PC-9 (cell line): ENCODE data around the gene ECE1. TPM values are rescaled to one million over a fixed set of nuclear protein-coding genes. Genes with fewer than 3 reads are reported as not detected.

Experiments used
- BruUV-seq: library from RNA; stranded (reverse); fragments of 400-500 nt; replicated peaks from 2 replicates; lab custom pipeline; 2021; lab: Mats Ljungman, UMichigan
- CTCF ChIA-PET: fragments of 300-600 bp; sonication (Branson Sonifier 250); formaldehyde crosslinking; loops from one replicate; lab custom pipeline; 2022; ENCODE audit warnings: antibody characterized with exemption; lab: Charles Lee
- POLR2A ChIA-PET: fragments of 300-600 bp; sonication (Branson Sonifier 250); formaldehyde crosslinking; loops from one replicate; lab custom pipeline; 2022; ENCODE audit warnings: antibody characterized with exemption; ENCODE audit not compliant: unreplicated experiment; lab: Charles Lee
- DNase-seq, 2 experiments: peaks; one replicate each; pipeline versions ENCODE4 v3.0.0 to v3.0.0-alpha.2; 2015 to 2022; ENCODE audit warnings: mixed read lengths in 1 of 2
- H2AFZ ChIP-seq: fragments of 200-600 bp; sonication (generic); 2 replicates; pipeline ENCODE4 v1.8.1; 2017; ENCODE audit warnings: antibody characterized with exemption
- H3F3A ChIP-seq: fragments of 200-600 bp; sonication (generic); 2 replicates; pipeline ENCODE4 v1.8.1; 2017; ENCODE audit warnings: antibody characterized with exemption, mild to moderate bottlenecking, low read depth; ENCODE audit not compliant: insufficient read depth
- H3K27ac ChIP-seq: fragments of 200-600 bp; sonication (generic); 2 replicates; pipeline ENCODE4 v1.6.1; 2016; ENCODE audit warnings: mixed run types
- H3K27me3 ChIP-seq: fragments of 200-600 bp; sonication (generic); 2 replicates; pipeline ENCODE4 v1.6.1; 2016; ENCODE audit warnings: low read depth, mixed run types; ENCODE audit not compliant: insufficient read depth
- H3K36me3 ChIP-seq: fragments of 200-600 bp; sonication (generic); 2 replicates; pipeline ENCODE4 v1.6.1; 2016; ENCODE audit warnings: low read depth, mixed run types
- H3K4me1 ChIP-seq: fragments of 200-600 bp; sonication (generic); replicated peaks from 2 replicates; pipeline ENCODE4 v1.6.1; 2016; ENCODE audit warnings: mixed run types; ENCODE audit not compliant: insufficient read depth
- H3K4me2 ChIP-seq: fragments of 200-600 bp; sonication (generic); 2 replicates; pipeline ENCODE4 v1.6.1; 2017; ENCODE audit warnings: mixed run types
- H3K4me3 ChIP-seq: fragments of 200-600 bp; sonication (generic); 2 replicates; pipeline ENCODE4 v1.6.1; 2016; ENCODE audit warnings: mixed run types
- H3K79me2 ChIP-seq: fragments of 200-600 bp; sonication (generic); 2 replicates; pipeline ENCODE4 v1.6.1; 2017; ENCODE audit warnings: low read depth, mixed run types
- H3K9me2 ChIP-seq: fragments of 200-600 bp; sonication (generic); 2 replicates; pipeline ENCODE4 v1.8.1; 2017; ENCODE audit warnings: mild to moderate bottlenecking; ENCODE audit not compliant: insufficient read depth
- H3K9me3 ChIP-seq: fragments of 200-600 bp; sonication (generic); 2 replicates; pipeline ENCODE4 v1.8.1; 2016; ENCODE audit warnings: low read depth; ENCODE audit not compliant: insufficient read depth
- H4K20me1 ChIP-seq: fragments of 200-600 bp; sonication (generic); 2 replicates; pipeline ENCODE4 v1.8.1; 2017; ENCODE audit not compliant: insufficient read depth
- CTCF ChIP-seq: fragments of 200-600 bp; sonication (generic); conservative IDR thresholded peaks from 2 replicates; pipeline ENCODE4 v1.6.1; 2017; ENCODE audit warnings: mixed run types, antibody characterized with exemption, mild to moderate bottlenecking, moderate library complexity
- EZH2 ChIP-seq: fragments of 200-600 bp; sonication (generic); IDR thresholded peaks from 2 replicates; pipeline ENCODE4 v1.8.0; 2017; ENCODE audit warnings: antibody characterized with exemption, low read depth
- intact Hi-C: fragments of 100-400 bp; cut with micrococcal nuclease; formaldehyde crosslinking; loops from one replicate; pipeline ENCODE4 v1.10.0; 2022; ENCODE audit not compliant: unreplicated experiment
- total RNA-seq: library from RNA; stranded (reverse); gene quantifications from 2 replicates; pipeline ENCODE4 v1.2.3, GENCODE V29; 2021

Gene ECE1
- total RNA-seq, 1 experiment from 2014 or later = 80.8 TPM

- CTCF ChIA-PET = no interaction called here
- intact Hi-C loops = loop anchor here (10.0 kb wide), 1 partner anchor 1149 kb away; no protein-coding TSS in a partner anchor
- H3K9me2 ChIP-seq = no peaks in the 10 kb centered on the region
Observed at GRCh38 chr1:21265644-21266043, 24.6 kb downstream of the ECE1 start.

GRCh38 chr1:21264898-21265297 lies 25.4 kb downstream of the ECE1 start:
- Histone ChIP-seq H3K4me3 (no peak overlapping the region), H3K79me2 (no peaks in the 10 kb centered on the region), H4K20me1 (no peaks in the 10 kb centered on the region), H3K36me3 (no peaks in the 10 kb centered on the region), H3F3A (no peaks in the 10 kb centered on the region; the same call in 1 of the 2 replicates), H3K27me3 (no peaks in the 10 kb centered on the region), H3K4me2 (no peak overlapping the region), H3K9me3 (no peaks in the 10 kb centered on the region), H3K4me1 (peaks cover 26% of the 10 kb centered on the region), H3K27ac (peak overlapping the region; percentile 30), H2AFZ (no peak overlapping the region), H3K9me2 (no peaks in the 10 kb centered on the region)
- DNase-seq = no peak
- intact Hi-C loops = loop anchor here (10.0 kb wide), 1 partner anchor 1150 kb away; no protein-coding TSS in a partner anchor
- BruUV-seq = no TSS peak
- TF ChIP-seq CTCF = no peak
- no peak for TF ChIP-seq EZH2
- CTCF ChIA-PET = no interaction called here
- POLR2A ChIA-PET = interaction anchor here (0.7 kb wide), 1 partner anchor 100 kb away, joined by 3 read pairs; no protein-coding TSS in a partner anchor

More at GRCh38 chr1:21265644-21266043, 24.6 kb downstream of the ECE1 start:
- Histone ChIP-seq H3K4me1 (peaks cover 25% of the 10 kb centered on the region), H3K79me2 (no peaks in the 10 kb centered on the region), H3K27ac (peak overlapping the region; percentile 30), H3K9me3 (no peaks in the 10 kb centered on the region), H3K4me2 (no peak overlapping the region), H3K4me3 (no peak overlapping the region), H3F3A (no peaks in the 10 kb centered on the region; the same call in 1 of the 2 replicates), H2AFZ (no peak overlapping the region), H3K27me3 (no peaks in the 10 kb centered on the region), H4K20me1 (no peaks in the 10 kb centered on the region), H3K36me3 (no peaks in the 10 kb centered on the region)
- BruUV-seq = no TSS peak
- no peak for DNase-seq
- TF ChIP-seq CTCF = no peak
- TF ChIP-seq EZH2 = no peak
- POLR2A ChIA-PET = no interaction called here

- Histone ChIP-seq H3K27ac (no peak overlapping the region), H3K9me3 (no peaks in the 10 kb centered on the region), H3K4me3 (no peak overlapping the region), H3K4me2 (no peak overlapping the region), H3K9me2 (no peaks in the 10 kb centered on the region), H4K20me1 (no peaks in the 10 kb centered on the region), H3K27me3 (no peaks in the 10 kb centered on the region), H3F3A (no peaks in the 10 kb centered on the region; the same call in 1 of the 2 replicates), H3K4me1 (peaks cover 26% of the 10 kb centered on the region), H3K79me2 (no peaks in the 10 kb centered on the region), H3K36me3 (no peaks in the 10 kb centered on the region), H2AFZ (no peak overlapping the region)
- ChIA-PET POLR2A (no interaction called here), CTCF (no interaction called here)
- no peak for DNase-seq
- BruUV-seq = no TSS peak
- intact Hi-C loops = loop anchor here (10.0 kb wide), 1 partner anchor 1151 kb away; no protein-coding TSS in a partner anchor
- no peak for TF ChIP-seq CTCF
- no peak for TF ChIP-seq EZH2
Observed at GRCh38 chr1:21263653-21264225, 26.5 kb downstream of the ECE1 start.
